Stimulated activated CD8-positive, alpha-beta memory T cell treated with anti-CD3 and anti-CD28 coated beads, Interleukin-2, amount 100 ng/mL, for 48 hours (primary cell): ENCODE results near the gene ARPC4.

Experiments
- DNase-seq, 2 donors: peaks; one replicate each; pipeline ENCODE4 v3.0.0-alpha.2; 2020; ENCODE audit warnings: low read depth in 2 of 2

Gene ARPC4

GRCh38 chr3:9792405-9793160 is at the start of gene ARPC4, which contains the start of gene TADA3:
ARPC4 (plus strand) TSS chr3:9793082; CDS start chr3:9793122, 40 bp downstream.
TADA3 (minus strand) TSS chr3:9792473; CDS start chr3:9791466, 1,007 bp downstream.
- peak; percentile 91 to 94 for DNase-seq

GRCh38 chr3:9743548-9743947 is 49.3 kb upstream of the ARPC4 start:
- no peak for DNase-seq

GRCh38 chr3:9744162-9744561 is 48.7 kb upstream of the ARPC4 start:
- no peak for DNase-seq

GRCh38 chr3:9745521-9745920 is 47.4 kb upstream of the ARPC4 start:
- DNase-seq: no peak

GRCh38 chr3:9746330-9746729 is 46.6 kb upstream of the ARPC4 start:
- DNase-seq: no peak

GRCh38 chr3:9747267-9747666 is 45.6 kb upstream of the ARPC4 start:
- DNase-seq: no peak

GRCh38 chr3:9748031-9748430 is 44.9 kb upstream of the ARPC4 start:
- DNase-seq: no peak

GRCh38 chr3:9749296-9749644 is 43.6 kb upstream of the ARPC4 start:
- no peak for DNase-seq

GRCh38 chr3:9749645-9750555 is 43.0 kb upstream of the ARPC4 start, which contains the start of gene OGG1:
OGG1 (plus strand) TSS chr3:9749952; CDS start chr3:9750287, 335 bp downstream.
- peak; percentile 92 to 96 for DNase-seq

GRCh38 chr3:9750556-9751411 is 42.1 kb upstream of the ARPC4 start:
- DNase-seq: no peak

- DNase-seq: no peak
These were observed 38.2 kb upstream of the ARPC4 start for GRCh38 chr3:9754678-9755077.

GRCh38 chr3:9757427-9757826 is 35.5 kb upstream of the ARPC4 start:
- DNase-seq: no peak

GRCh38 chr3:9760779-9761505 is 31.9 kb upstream of the ARPC4 start:
- no peak for DNase-seq

- no peak for DNase-seq
These were observed 31.0 kb upstream of the ARPC4 start for GRCh38 chr3:9761919-9762318.

GRCh38 chr3:9762871-9763270 is 30.0 kb upstream of the ARPC4 start:
- no peak for DNase-seq

GRCh38 chr3:9765865-9766264 is 27.0 kb upstream of the ARPC4 start:
- no peak for DNase-seq

GRCh38 chr3:9767418-9767817 is 25.5 kb upstream of the ARPC4 start:
- no peak for DNase-seq

GRCh38 chr3:9768141-9768775 is 24.6 kb upstream of the ARPC4 start:
- DNase-seq: no peak

GRCh38 chr3:9769012-9769411 is 23.9 kb upstream of the ARPC4 start:
- DNase-seq: no peak

GRCh38 chr3:9769426-9770275 is 23.2 kb upstream of the ARPC4 start, which contains the start of gene CAMK1:
CAMK1 (minus strand) TSS chr3:9769947; CDS start chr3:9767749, 2,198 bp downstream.
- DNase-seq: peak; percentile 61 to 62
